K562 (cell line): ENCODE measurements around the gene SPRED2. TPM values are rescaled to one million over a fixed set of nuclear protein-coding genes. Genes with fewer than 3 reads are reported as not detected.

Experiments used
- ARID2 ChIP-seq: fragments of 450-650 bp; IDR thresholded peaks from 2 replicates; pipeline ENCODE4 v1.6.1; 2017; ENCODE audit warnings: antibody characterized with exemption, mild to moderate bottlenecking
- ESRRA ChIP-seq: fragments of 450-650 bp; IDR thresholded peaks from 2 replicates; pipeline ENCODE4 v1.6.1; 2014; ENCODE audit warnings: low read depth, mild to moderate bottlenecking, moderate library complexity, borderline replicate concordance
- GATAD2A ChIP-seq: fragments of 450-650 bp; IDR thresholded peaks from 2 replicates; pipeline ENCODE4 v1.6.1; 2017
- HIVEP1 ChIP-seq: fragments of 250-450 bp; sonication (Bioruptor Pico); IDR thresholded peaks from 2 replicates; pipeline ENCODE4 v1.4.0; 2020; ENCODE audit warnings: mild to moderate bottlenecking
- IRF2 ChIP-seq: sonication (generic); formaldehyde crosslinking; IDR thresholded peaks from 2 replicates; pipeline ENCODE4 v1.8.1; 2022; ENCODE audit warnings: mild to moderate bottlenecking, missing genetic modification reagents
- MTF1 ChIP-seq: fragments of 250-450 bp; sonication (Bioruptor Pico); IDR thresholded peaks from 2 replicates; pipeline ENCODE4 v1.9.0; 2021; ENCODE audit warnings: moderate library complexity, mild to moderate bottlenecking, inconsistent platforms, borderline replicate concordance
- ZNF644 ChIP-seq: fragments of 200-800 bp; sonication (Bioruptor generic); IDR thresholded peaks from 2 replicates; pipeline ENCODE4 v1.6.1; 2016; ENCODE audit warnings: low read depth, missing genetic modification characterization, missing compliant biosample characterization
- polyA plus RNA-seq, 8 experiments: library from polyadenylated mRNA; depleted of rRNA in 4 of 8; stranded (reverse) in 5 of 8; unstranded in 3 of 8; fragments of >200 nt; fragmentation: Nextera tagmentation in 2 of 8; fragmentation: Illumina TruSeq in 1 of 8; extraction: Ambion mirVana in 2 of 8; extraction: Trizol in 1 of 8; gene quantifications; 2 replicates each; pipeline versions ENCODE4 v1.2.1 to v1.2.3, GENCODE V29; 2011 to 2014; ENCODE audit warnings: inconsistent platforms in 1 of 8, missing spikeins in 1 of 8
- total RNA-seq, 7 experiments: library from RNA; depleted of rRNA in 6 of 7; stranded (reverse); fragments of >200 nt in 6 of 7; fragmentation: Illumina TruSeq in 2 of 7; extraction: Trizol in 2 of 7; gene quantifications; 2 replicates each; pipeline versions ENCODE4 v1.2.1 to v1.2.3, GENCODE V29; 2011 to 2021; ENCODE audit warnings: low replicate concordance in 1 of 7
- TF ChIP-seq, protein P1 (sequence below): fragments of 250-450 bp; sonication (Bioruptor Pico); IDR thresholded peaks from 2 replicates; pipeline ENCODE4 v1.5.0; 2020; ENCODE audit warnings: mild to moderate bottlenecking, borderline replicate concordance
- TF ChIP-seq, protein P2 (sequence below), 3 experiments: fragments of 200-800 bp in 1 of 3; sonication (Bioruptor generic) in 1 of 3; sonication (generic) in 1 of 3; formaldehyde crosslinking in 1 of 3; IDR thresholded peaks; 2 replicates each; pipeline versions ENCODE4 v1.6.1 to v1.8.0; 2016 to 2022; ENCODE audit warnings: mild to moderate bottlenecking in 2 of 3, missing compliant biosample characterization in 2 of 3, missing genetic modification characterization in 2 of 3, missing genetic modification reagents in 1 of 3
- TF ChIP-seq, protein P3 (sequence below): fragments of 250-450 bp; sonication (Bioruptor Pico); IDR thresholded peaks from 2 replicates; pipeline ENCODE4 v1.5.0; 2022; ENCODE audit warnings: mild to moderate bottlenecking
- TF ChIP-seq, protein P4 (sequence below): fragments of 450-650 bp; IDR thresholded peaks from 2 replicates; pipeline ENCODE4 v1.6.1; 2017; ENCODE audit warnings: antibody characterized with exemption, mild to moderate bottlenecking

SPRED2 gene
- total and polyA plus RNA-seq, 9 of the 15 experiments (the other 6 are each of a cell fraction or from before 2014, with no cell fraction given): 4.6 to 50.8 (median 14.1) TPM

DNA sequence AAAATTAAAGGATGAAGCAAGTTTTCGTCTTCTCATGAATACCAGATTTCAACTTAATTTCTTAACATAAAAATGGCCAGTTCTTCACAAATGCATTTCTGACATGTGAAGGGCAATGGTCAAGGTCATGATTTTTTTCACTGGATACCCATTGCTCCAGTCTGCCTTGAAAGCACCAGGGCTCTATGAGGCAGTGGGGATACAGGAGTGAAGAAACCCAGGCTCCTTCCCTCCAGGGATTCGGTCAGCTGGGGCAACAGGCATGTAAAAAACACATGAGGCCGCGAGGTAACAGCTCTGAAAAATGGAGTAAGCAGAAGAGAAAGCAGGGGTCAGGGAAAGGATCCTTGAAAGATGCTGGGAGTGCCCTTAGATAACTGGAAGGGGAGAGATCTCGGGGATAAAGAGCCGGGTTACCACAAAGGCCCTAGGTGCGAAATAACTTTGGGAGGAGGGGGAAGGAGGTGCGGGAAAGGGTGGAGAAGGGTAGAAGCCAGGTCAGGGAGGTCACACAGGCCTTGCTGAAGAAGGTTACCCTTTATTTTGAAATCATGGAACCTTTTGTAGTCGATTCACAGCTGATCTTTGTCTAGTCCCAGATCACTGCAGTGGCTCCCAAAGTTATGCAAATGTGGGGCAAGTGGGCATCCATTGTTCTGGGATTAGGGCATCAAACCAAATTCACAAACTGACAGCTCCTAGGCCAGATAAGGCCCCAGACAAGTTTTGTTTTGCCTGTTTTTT, 5.2 kb upstream of the SPRED2 start (continued):
- TF ChIP-seq ARID2: no peak
- TF ChIP-seq IRF2 (CRISPR knock-in tag): no peak
- TF ChIP-seq, protein P1, sequence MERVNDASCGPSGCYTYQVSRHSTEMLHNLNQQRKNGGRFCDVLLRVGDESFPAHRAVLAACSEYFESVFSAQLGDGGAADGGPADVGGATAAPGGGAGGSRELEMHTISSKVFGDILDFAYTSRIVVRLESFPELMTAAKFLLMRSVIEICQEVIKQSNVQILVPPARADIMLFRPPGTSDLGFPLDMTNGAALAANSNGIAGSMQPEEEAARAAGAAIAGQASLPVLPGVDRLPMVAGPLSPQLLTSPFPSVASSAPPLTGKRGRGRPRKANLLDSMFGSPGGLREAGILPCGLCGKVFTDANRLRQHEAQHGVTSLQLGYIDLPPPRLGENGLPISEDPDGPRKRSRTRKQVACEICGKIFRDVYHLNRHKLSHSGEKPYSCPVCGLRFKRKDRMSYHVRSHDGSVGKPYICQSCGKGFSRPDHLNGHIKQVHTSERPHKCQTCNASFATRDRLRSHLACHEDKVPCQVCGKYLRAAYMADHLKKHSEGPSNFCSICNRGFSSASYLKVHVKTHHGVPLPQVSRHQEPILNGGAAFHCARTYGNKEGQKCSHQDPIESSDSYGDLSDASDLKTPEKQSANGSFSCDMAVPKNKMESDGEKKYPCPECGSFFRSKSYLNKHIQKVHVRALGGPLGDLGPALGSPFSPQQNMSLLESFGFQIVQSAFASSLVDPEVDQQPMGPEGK (CRISPR knock-in tag): no peak
- TF ChIP-seq, protein P2, sequence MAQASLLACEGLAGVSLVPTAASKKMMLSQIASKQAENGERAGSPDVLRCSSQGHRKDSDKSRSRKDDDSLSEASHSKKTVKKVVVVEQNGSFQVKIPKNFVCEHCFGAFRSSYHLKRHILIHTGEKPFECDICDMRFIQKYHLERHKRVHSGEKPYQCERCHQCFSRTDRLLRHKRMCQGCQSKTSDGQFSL (CRISPR knock-in tag; IDR thresholded peaks at IDR 0.05): no peak
- TF ChIP-seq, protein P2 (tag; IDR thresholded peaks at IDR 0.05): peak in 1 of 2 experiments; percentile 9; a peak in 1 of 4 replicates
- no peak for TF ChIP-seq MTF1 (CRISPR knock-in tag)
- no peak for TF ChIP-seq HIVEP1
- peak; percentile 90 for TF ChIP-seq ESRRA
- 0 out of 2 replicates have a peak, but pooled peaks have one; percentile 23 for TF ChIP-seq GATAD2A
- no peak for TF ChIP-seq ZNF644 (tag)
- TF ChIP-seq, protein P3, sequence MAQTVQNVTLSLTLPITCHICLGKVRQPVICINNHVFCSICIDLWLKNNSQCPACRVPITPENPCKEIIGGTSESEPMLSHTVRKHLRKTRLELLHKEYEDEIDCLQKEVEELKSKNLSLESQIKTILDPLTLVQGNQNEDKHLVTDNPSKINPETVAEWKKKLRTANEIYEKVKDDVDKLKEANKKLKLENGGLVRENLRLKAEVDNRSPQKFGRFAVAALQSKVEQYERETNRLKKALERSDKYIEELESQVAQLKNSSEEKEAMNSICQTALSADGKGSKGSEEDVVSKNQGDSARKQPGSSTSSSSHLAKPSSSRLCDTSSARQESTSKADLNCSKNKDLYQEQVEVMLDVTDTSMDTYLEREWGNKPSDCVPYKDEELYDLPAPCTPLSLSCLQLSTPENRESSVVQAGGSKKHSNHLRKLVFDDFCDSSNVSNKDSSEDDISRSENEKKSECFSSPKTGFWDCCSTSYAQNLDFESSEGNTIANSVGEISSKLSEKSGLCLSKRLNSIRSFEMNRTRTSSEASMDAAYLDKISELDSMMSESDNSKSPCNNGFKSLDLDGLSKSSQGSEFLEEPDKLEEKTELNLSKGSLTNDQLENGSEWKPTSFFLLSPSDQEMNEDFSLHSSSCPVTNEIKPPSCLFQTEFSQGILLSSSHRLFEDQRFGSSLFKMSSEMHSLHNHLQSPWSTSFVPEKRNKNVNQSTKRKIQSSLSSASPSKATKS (CRISPR knock-in tag): no peak
- TF ChIP-seq, protein P4, sequence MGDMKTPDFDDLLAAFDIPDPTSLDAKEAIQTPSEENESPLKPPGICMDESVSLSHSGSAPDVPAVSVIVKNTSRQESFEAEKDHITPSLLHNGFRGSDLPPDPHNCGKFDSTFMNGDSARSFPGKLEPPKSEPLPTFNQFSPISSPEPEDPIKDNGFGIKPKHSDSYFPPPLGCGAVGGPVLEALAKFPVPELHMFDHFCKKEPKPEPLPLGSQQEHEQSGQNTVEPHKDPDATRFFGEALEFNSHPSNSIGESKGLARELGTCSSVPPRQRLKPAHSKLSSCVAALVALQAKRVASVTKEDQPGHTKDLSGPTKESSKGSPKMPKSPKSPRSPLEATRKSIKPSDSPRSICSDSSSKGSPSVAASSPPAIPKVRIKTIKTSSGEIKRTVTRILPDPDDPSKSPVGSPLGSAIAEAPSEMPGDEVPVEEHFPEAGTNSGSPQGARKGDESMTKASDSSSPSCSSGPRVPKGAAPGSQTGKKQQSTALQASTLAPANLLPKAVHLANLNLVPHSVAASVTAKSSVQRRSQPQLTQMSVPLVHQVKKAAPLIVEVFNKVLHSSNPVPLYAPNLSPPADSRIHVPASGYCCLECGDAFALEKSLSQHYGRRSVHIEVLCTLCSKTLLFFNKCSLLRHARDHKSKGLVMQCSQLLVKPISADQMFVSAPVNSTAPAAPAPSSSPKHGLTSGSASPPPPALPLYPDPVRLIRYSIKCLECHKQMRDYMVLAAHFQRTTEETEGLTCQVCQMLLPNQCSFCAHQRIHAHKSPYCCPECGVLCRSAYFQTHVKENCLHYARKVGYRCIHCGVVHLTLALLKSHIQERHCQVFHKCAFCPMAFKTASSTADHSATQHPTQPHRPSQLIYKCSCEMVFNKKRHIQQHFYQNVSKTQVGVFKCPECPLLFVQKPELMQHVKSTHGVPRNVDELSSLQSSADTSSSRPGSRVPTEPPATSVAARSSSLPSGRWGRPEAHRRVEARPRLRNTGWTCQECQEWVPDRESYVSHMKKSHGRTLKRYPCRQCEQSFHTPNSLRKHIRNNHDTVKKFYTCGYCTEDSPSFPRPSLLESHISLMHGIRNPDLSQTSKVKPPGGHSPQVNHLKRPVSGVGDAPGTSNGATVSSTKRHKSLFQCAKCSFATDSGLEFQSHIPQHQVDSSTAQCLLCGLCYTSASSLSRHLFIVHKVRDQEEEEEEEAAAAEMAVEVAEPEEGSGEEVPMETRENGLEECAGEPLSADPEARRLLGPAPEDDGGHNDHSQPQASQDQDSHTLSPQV: peak; percentile 53; the same call in 1 of the 2 replicates
